ENCODE results near the gene TMEM151B. TPM values are rescaled to one million over a fixed set of nuclear protein-coding genes. Genes with fewer than 3 reads are reported as not detected.

TMEM151B gene
- total and polyA plus RNA-seq, 9 of the 15 experiments (the other 6 are each of a cell fraction or from before 2014, with no cell fraction given): not detected

DNA sequence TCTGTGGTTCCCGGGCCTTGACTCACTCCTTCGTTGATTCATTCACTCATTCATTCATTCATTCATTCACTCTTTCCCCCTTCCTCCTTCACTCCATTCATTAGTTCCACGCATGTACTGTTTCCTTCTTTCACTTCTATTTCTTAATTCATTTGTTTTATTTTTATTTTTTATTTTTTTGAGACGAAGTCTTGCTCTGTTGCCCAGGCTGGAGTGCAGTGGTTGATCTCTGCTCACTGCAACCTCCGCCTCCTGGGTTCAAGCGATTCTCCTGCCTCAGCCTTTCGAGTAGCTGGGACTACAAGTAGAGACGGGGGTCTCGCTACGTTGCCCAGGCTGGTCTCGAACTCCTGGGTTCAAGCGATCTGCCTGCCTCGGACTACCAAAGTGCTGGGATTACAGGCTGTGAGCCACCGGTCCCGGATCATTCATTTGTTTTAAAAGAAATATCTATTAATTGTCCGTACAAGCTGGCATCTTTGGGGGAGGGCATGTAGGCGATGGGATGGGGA lies 4.5 kb upstream of the TMEM151B start (continued):
- TF ChIP-seq E2F1 (CRISPR knock-in tag; IDR thresholded peaks at IDR 0.05): no peak
- peak; percentile 83; the same call in 1 of the 2 replicates for TF ChIP-seq SMARCA5 (IDR thresholded peaks at IDR 0.05)
- no peak for TF ChIP-seq RB1 (IDR thresholded peaks at IDR 0.05; ENCODE audit: low read depth)
- no peak for TF ChIP-seq RNF219 (CRISPR knock-in tag; IDR thresholded peaks at IDR 0.05)
- TF ChIP-seq ZNF740 (CRISPR knock-in tag; IDR thresholded peaks at IDR 0.05): no peak
- 0 out of 4 replicates have a peak, but pooled peaks of 1 of the 2 experiments have one; percentile 32 for TF ChIP-seq ZNF740 (tag; IDR thresholded peaks at IDR 0.05)
- no peak for TF ChIP-seq STAT5B (CRISPR knock-in tag; IDR thresholded peaks at IDR 0.05)
- no peak for TF ChIP-seq ZNF449 (CRISPR knock-in tag; IDR thresholded peaks at IDR 0.05)
- TF ChIP-seq, protein P1, sequence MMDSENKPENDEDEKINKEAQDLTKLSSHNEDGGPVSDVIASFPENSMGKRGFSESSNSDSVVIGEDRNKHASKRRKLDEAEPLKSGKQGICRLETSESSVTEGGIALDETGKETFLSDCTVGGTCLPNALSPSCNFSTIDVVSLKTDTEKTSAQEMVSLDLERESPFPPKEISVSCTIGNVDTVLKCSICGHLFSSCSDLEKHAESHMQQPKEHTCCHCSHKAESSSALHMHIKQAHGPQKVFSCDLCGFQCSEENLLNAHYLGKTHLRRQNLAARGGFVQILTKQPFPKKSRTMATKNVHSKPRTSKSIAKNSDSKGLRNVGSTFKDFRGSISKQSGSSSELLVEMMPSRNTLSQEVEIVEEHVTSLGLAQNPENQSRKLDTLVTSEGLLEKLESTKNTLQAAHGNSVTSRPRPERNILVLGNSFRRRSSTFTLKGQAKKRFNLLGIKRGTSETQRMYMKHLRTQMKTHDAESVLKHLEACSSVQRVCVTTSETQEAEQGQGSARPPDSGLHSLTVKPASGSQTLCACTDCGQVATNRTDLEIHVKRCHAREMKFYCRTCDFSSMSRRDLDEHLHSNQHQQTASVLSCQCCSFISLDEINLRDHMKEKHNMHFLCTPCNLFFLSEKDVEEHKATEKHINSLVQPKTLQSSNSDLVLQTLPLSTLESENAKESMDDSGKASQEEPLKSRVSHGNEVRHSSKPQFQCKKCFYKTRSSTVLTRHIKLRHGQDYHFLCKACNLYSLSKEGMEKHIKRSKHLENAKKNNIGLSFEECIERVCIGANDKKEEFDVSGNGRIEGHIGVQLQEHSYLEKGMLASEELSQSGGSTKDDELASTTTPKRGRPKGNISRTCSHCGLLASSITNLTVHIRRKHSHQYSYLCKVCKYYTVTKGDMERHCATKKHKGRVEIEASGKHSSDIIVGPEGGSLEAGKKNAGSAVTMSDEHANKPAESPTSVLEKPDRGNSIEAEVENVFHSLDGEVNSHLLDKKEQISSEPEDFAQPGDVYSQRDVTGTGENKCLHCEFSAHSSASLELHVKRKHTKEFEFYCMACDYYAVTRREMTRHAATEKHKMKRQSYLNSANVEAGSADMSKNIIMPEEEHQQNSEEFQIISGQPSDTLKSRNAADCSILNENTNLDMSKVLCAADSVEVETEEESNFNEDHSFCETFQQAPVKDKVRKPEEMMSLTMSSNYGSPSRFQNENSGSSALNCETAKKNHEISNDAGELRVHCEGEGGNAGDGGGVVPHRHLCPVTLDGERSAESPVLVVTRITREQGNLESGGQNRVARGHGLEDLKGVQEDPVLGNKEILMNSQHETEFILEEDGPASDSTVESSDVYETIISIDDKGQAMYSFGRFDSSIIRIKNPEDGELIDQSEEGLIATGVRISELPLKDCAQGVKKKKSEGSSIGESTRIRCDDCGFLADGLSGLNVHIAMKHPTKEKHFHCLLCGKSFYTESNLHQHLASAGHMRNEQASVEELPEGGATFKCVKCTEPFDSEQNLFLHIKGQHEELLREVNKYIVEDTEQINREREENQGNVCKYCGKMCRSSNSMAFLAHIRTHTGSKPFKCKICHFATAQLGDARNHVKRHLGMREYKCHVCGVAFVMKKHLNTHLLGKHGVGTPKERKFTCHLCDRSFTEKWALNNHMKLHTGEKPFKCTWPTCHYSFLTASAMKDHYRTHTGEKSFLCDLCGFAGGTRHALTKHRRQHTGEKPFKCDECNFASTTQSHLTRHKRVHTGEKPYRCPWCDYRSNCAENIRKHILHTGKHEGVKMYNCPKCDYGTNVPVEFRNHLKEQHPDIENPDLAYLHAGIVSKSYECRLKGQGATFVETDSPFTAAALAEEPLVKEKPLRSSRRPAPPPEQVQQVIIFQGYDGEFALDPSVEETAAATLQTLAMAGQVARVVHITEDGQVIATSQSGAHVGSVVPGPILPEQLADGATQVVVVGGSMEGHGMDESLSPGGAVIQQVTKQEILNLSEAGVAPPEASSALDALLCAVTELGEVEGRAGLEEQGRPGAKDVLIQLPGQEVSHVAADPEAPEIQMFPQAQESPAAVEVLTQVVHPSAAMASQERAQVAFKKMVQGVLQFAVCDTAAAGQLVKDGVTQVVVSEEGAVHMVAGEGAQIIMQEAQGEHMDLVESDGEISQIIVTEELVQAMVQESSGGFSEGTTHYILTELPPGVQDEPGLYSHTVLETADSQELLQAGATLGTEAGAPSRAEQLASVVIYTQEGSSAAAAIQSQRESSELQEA (IDR thresholded peaks at IDR 0.05; ENCODE audit: low read depth): no peak
- TF ChIP-seq KHSRP (IDR thresholded peaks at IDR 0.05): no peak
- TF ChIP-seq MTA2 (IDR thresholded peaks at IDR 0.05; ENCODE audit: low read depth): peak; percentile 40; the same call in 1 of the 2 replicates
- peak; percentile 72 for TF ChIP-seq ZNF121 (CRISPR knock-in tag; conservative IDR thresholded peaks at IDR 0.05)

Data from K562 (cell line).